Measurements from ENCODE around the gene TBC1D1.
A peak's percentile ranks its signal among the peaks of the same experiment; 100 is the strongest.

TBC1D1 gene

DNA sequence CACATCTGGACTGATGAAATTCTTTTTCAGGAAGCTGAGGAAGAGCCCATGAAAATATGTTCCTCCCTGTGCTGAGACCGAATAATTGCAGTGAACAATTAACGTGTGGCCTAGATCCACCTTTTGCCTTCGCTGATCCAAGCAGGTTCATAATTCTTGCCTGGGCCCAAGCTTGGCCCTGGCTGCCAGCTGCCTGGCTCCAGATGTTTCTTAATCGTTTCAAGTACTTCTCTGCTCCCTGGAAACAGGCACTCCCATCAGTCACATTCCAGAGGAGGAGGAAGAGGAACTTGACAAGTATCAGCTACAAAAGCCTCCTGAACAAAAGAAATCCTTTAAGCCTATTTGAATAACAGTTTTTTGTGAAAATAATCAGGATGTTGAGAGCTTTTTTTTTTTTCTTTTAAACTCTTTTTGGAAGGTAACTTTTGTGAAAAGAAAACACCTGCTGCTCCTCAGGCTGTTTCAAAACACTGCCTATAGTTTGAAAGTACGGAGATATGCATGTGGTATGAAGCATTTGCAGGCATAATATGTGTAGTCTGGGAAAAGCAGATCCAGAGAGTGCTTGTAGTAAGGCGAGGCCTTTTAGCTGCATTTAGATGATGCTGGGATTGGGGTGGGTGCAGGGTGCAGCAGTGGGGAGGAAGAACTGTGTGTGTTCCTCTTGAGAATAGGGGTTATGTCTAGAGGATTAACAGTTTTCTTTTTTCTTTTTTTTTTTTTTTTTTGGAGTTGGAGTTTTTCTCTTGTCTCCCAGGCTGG, 223.7 kb downstream of the TBC1D1 start:
- no peak for DNase-seq (ENCODE audit: low read depth in 1 of 2, low spot score in 1 of 2)
- in situ Hi-C loops (cut with HindIII; ENCODE audit: low pct_unique_long_range_greater_than_20kb, low sequenced_read_pairs), result no loop called here
- TF ChIP-seq JUND (IDR thresholded peaks at IDR 0.05; ENCODE audit: low read depth), result no peak

DNA sequence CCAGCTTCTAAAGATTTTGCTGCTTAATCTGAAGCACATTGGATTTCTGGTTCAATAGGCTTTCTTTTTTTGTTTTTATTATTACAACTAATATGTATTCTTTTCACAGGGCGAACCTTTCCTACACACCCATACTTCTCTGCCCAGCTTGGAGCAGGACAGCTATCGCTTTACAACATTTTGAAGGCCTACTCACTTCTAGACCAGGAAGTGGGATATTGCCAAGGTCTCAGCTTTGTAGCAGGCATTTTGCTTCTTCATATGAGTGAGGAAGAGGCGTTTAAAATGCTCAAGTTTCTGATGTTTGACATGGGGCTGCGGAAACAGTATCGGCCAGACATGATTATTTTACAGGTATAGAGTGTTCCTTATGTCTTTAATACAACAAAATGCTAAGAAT, 224.7 kb downstream of the TBC1D1 start:
- DNase-seq (ENCODE audit: low read depth in 1 of 2, low spot score in 1 of 2), result no peak
- in situ Hi-C loops (cut with HindIII; ENCODE audit: low pct_unique_long_range_greater_than_20kb, low sequenced_read_pairs), result no loop called here
- TF ChIP-seq JUND (IDR thresholded peaks at IDR 0.05; ENCODE audit: low read depth), result no peak

DNA sequence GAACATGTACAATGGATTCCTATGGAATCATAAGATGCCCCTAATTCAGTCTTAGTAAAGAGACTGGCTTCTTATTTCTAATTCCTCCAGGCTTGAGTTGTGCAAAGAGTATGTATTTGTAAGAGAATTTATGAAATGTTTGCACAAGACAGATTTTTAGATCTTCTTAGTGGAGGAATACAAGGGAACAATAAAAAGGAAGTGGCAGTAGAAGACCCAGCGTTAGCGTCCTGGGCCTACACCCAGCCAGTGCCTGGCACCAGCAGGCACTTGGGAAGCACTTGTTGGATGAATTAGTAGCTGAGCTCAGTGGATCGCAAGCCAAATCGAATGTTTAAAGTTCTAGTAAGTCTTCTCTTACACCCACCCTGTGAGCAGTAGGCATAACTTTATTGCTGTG, 226.7 kb downstream of the TBC1D1 start:
- DNase-seq (ENCODE audit: low read depth in 1 of 2, low spot score in 1 of 2), result no peak
- TF ChIP-seq JUND (IDR thresholded peaks at IDR 0.05; ENCODE audit: low read depth), result no peak
- in situ Hi-C loops (cut with HindIII; ENCODE audit: low pct_unique_long_range_greater_than_20kb, low sequenced_read_pairs), result no loop called here

DNA sequence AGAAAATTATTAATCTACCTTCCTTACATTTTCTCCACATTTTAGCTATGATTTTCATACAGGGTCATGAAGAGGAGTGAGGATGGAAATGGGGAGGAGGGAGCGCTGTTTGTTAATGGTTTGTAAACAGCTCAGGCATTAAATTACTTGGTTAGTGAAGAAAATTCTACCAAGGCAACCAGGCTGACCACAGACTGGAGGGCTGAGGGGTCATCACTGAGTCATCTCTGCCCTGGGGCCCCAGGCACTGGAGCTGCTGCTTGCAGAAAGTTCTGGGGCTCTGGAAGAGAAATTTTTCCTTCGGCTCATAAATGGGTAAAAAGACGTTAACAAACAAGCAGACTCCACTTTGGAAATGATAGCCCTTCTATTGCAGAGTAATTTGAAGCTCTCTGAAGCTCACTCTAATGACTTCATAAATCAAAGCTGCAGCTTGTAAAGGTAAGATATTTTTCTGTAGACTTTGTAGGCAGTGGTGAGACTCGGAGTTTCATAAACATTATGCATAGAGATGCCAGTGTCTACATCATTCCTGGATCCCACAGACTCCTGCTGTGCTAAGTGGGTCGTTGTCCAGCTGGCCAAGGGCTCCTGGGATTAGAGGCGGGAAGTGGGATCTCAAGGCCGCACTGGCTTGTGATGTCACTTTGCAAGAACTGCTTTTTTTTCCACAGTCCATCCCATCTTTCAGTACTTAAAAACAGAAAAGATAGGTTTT, 228.9 kb downstream of the TBC1D1 start:
- in situ Hi-C loops (cut with HindIII; ENCODE audit: low pct_unique_long_range_greater_than_20kb, low sequenced_read_pairs), result no loop called here
- TF ChIP-seq JUND (IDR thresholded peaks at IDR 0.05; ENCODE audit: low read depth), result no peak
- DNase-seq (ENCODE audit: low read depth in 1 of 2, low spot score in 1 of 2), result peak in 1 of 2 experiments; percentile 1

DNA sequence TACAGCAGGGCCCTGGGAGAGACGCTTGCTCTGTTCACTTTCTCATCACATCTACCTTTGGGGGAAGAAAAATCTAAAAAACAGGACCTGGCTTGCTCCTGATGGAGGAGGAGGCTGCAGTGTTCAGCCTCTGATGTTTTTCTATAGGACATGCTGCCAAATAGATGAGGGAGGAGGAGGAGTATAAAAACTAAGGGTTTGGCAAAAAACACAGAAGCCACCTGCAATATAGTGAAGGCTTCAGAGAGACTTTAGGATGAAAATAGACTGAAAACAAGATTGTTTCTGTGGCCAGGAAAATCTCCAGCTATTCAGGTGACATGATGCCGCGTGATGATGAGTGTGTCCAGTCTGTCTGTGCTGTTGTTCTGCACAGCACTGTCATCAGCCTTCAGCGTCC, 229.9 kb downstream of the TBC1D1 start:
- in situ Hi-C loops (cut with HindIII; ENCODE audit: low pct_unique_long_range_greater_than_20kb, low sequenced_read_pairs), result no loop called here
- no peak for DNase-seq (ENCODE audit: low read depth in 1 of 2, low spot score in 1 of 2)
- no peak for TF ChIP-seq JUND (IDR thresholded peaks at IDR 0.05; ENCODE audit: low read depth)

DNA sequence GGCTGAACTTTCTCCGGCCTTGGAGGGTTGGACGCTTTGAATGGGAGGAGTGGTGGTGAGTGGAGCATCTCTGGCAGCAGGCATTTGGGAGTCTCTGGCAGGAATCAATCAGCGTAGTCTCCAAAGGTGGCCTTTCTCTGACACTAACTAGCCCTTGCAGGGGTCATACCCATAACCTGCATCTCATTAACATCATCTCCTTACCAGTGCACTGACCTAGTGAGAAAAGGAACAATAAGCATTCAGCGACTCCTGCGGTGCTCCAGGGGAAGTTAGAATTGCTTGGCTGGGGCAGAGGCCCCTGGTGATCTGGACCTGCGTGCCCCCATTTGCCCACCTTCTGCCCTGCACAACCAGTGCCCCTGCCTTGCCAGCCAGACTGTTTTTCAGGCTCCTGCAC, 231.2 kb downstream of the TBC1D1 start:
- TF ChIP-seq JUND (IDR thresholded peaks at IDR 0.05; ENCODE audit: low read depth), result no peak
- DNase-seq (ENCODE audit: low read depth in 1 of 2, low spot score in 1 of 2), result no peak
- in situ Hi-C loops (cut with HindIII; ENCODE audit: low pct_unique_long_range_greater_than_20kb, low sequenced_read_pairs), result no loop called here

DNA sequence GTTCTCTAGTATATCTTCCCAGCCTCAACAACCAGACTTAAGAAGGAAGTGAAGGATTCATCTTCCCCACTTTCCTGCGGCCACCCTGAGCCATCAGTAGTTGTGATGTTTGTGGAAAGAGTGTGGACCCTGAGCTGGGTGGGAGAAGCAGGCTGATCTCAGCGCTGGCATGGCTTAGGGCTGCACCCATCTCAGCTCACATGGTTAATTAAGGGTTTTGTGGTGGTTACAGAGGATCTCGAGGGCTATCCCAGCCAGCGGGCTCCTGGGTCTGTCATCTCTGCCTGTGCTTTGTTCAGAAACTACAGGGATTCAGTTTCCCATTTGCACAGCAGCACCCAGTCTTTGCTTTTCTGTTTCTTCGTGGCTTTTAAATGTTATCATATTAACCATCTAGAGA, 232.7 kb downstream of the TBC1D1 start:
- in situ Hi-C loops (cut with HindIII; ENCODE audit: low pct_unique_long_range_greater_than_20kb, low sequenced_read_pairs), result no loop called here
- DNase-seq (ENCODE audit: low read depth in 1 of 2, low spot score in 1 of 2), result no peak
- no peak for TF ChIP-seq JUND (IDR thresholded peaks at IDR 0.05; ENCODE audit: low read depth)

DNA sequence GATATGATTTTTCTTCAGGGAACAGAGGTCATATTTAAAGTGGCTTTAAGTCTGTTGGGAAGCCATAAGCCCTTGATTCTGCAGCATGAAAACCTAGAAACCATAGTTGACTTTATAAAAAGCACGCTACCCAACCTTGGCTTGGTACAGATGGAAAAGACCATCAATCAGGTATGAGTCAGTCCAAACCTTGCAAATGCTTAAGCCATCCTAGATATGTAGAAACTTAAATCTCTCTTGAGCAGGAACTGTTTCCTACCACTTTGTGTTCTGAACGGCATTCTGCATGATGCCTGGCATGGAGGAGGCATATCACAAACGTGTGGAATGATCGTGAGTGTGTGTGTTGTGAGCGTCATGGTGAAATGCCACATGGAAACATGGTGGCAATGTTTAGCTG, 234.1 kb downstream of the TBC1D1 start:
- TF ChIP-seq JUND (IDR thresholded peaks at IDR 0.05; ENCODE audit: low read depth), result no peak
- in situ Hi-C loops (cut with HindIII; ENCODE audit: low pct_unique_long_range_greater_than_20kb, low sequenced_read_pairs), result no loop called here
- no peak for DNase-seq (ENCODE audit: low read depth in 1 of 2, low spot score in 1 of 2)

DNA sequence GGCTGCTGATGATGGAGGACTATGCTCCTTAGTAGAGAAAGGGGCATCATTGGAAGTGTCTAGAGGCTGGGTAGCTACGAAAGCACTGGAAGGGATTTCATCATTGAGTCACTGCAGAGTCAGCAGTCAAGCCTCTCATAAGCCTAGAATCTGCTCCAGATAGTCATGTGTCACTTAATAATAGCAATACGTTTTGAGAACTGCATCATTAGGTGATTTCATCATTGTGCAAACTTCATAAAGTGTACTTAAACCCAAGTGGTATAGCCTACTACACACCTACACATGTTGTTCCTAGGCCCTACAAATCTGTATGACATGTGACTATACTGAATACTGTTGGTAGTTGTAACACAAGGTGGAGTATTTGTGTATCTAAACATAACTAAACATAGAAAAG, 234.9 kb downstream of the TBC1D1 start:
- DNase-seq (ENCODE audit: low read depth in 1 of 2, low spot score in 1 of 2), result no peak
- no peak for TF ChIP-seq JUND (IDR thresholded peaks at IDR 0.05; ENCODE audit: low read depth)
- in situ Hi-C loops (cut with HindIII; ENCODE audit: low pct_unique_long_range_greater_than_20kb, low sequenced_read_pairs), result no loop called here

DNA sequence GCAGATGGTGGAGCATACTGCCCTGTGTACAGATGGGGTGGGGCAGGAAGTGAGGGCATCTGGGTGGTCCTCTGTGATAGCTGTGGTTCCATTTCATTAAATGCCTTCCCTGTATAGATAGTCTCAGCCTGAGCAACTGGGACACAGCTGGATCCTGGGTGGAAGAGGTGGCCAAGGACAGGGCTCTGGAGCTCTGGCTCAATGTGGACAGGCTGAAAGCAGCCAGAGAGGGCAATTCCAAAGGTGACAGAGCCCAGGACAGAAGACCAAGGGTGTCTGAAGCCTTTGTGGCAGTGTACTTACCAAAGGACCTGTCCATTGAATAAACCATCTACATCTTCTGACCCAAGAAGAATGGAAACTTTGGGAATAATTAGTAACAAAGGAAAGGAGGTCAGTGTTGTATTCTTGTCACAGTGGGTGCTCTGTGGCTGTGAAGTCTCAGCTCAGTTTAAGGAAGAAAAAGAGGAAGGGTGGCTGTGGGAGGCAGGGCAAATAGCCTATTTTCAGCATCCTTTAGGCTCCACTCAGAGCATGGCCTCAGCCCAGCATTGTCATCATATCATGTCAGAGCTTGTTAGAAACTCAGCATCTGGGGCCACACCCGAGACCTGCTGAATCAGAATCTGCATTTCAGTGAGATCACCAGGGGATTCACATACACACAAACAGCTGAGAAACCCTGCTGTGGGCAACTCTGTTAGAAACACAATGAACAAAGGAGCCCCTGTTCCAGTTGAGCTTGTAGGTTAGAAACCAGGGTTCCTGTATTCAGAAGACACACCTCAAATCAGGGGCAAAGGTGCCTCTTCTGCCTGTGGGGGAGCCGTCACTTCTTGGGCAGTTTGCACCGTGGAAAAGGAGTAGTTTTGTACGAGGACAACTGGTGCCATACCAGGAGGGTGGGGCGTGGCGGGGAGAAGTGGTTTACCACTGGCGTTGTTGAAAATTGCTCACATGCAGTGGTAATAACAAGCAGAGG, 237.9 kb downstream of the TBC1D1 start:
- TF ChIP-seq JUND (IDR thresholded peaks at IDR 0.05; ENCODE audit: low read depth), result no peak
- DNase-seq (ENCODE audit: low read depth in 1 of 2, low spot score in 1 of 2), result no peak
- in situ Hi-C loops (cut with HindIII; ENCODE audit: low pct_unique_long_range_greater_than_20kb, low sequenced_read_pairs), result no loop called here

DNA sequence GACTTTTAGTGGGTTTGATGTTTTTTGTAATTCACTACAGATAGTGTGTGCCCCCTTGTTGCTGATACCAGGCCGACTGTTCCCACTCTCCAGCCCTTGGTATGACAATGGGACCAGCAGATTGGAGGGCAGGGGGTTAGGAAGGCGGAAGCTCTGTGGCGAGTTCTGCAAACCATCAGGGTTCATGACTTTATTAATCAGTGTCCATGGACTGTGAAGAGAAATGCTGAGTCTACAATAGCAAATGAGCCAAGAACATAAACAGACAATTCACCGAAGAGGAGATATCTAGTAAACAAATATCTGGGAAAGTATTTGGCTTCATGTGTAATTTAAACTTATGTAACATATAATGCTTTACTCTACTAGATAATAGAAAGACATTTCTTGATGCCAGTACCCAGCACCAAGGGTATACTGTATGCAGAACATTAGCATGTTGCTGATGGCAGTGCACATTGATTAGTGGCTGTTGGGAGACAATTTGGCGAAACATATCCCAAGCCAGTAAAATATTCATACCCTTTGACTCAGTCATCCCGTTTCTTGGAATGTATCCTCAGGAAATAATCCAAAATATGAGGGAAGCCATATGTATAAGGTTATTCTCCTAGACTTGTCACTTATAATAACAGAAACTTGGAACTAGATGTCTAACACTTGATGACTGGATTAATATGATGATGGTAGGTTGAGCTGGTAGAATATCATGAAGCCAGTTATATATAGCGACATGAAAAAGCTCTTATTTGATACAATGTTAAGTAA, 238.8 kb downstream of the TBC1D1 start:
- no peak for DNase-seq (ENCODE audit: low read depth in 1 of 2, low spot score in 1 of 2)
- in situ Hi-C loops (cut with HindIII; ENCODE audit: low pct_unique_long_range_greater_than_20kb, low sequenced_read_pairs), result no loop called here
- TF ChIP-seq JUND (IDR thresholded peaks at IDR 0.05; ENCODE audit: low read depth), result no peak

DNA sequence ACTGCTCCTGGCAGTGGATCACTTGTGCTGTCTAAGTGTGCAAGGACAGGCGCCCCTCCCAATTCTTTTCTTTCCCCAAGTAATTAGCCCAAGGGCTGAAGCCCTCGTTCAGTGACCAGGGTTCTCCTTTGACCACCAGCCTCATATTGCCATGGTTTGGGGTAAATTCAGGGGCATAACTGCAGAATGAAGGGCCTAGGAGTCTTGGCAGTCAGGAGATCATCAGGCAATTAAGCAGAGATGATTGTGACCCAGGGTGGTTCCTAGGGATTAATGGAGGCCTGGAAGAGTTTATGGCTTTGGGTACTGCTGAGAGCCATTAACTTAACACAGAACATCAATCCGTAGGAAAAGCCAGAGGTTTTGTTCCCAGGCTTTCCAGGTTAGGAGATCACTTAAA, 240.0 kb downstream of the TBC1D1 start:
- DNase-seq (ENCODE audit: low read depth in 1 of 2, low spot score in 1 of 2), result no peak
- TF ChIP-seq JUND (IDR thresholded peaks at IDR 0.05; ENCODE audit: low read depth), result no peak
- in situ Hi-C loops (cut with HindIII; ENCODE audit: low pct_unique_long_range_greater_than_20kb, low sequenced_read_pairs), result no loop called here

All from T47D (cell line).